Forelimb muscle (tissue), 1 donor: ENCODE data around the gene SLC12A4. TPM values are rescaled to one million over a fixed set of nuclear protein-coding genes. Genes with fewer than 3 reads are reported as not detected.
"Not testable (repeated sequence)": the region's sequence is repeated elsewhere in the genome, so short reads cannot be mapped to it uniquely, and the experiment has no call there.

Experiments
- DNase-seq: peaks from one replicate; pipeline ENCODE4 v3.0.0-alpha.2; 2013; ENCODE audit warnings: low read depth
- polyA plus RNA-seq: library from polyadenylated mRNA; unstranded; fragments of 120-200 nt; gene quantifications from one replicate; pipeline ENCODE4 v1.2.1, GENCODE V29; 2013; ENCODE audit not compliant: insufficient read length

Gene SLC12A4
- 40.4 TPM for polyA plus RNA-seq

DNA sequence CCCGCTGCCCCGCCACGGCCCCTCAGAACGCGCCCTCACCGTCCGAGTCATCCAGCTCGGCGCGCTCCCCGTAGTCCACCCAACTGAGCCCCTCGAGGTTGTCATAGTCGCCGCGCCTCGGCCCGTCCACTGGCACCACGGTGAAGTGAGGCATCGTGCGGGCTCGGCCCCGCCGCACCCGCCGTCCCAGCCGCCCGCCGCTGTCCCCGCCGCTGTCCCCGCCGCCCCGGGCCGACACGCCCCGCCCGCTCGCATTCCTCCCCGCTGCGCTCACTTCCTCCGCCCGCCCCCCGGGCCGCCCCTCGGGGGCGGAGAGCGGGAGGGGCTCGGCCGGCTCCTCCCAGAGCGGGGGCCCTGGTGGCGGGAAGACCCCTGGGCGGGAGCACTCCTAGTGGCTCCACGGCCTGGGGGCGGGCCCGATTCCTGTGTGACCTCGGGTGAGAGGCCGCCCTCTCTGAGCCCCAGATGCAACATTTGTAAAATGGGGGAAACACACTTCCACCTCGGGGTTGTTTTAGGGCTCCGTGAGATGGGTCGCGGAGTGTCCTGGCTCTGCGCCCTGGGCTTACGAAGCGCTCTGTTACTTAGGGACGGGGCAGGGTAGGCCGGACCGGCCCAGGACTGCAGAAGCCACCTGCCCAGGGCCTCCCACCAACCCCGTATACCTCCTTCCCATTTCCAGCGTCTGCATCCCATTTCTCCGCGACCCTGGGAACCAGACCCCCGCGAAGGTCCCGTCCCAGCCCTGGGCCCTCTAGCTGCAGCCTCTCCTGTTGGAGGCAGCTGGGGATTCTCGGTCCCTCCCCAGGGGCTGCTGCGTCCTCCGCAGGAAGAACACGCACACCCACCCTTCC is at the start of gene SLC12A4:
SLC12A4 (minus strand) TSS at position 238 of the 854 bp plus-strand sequence; CDS start at position 154, 84 bp downstream.
- peak; percentile 62 for DNase-seq

DNA sequence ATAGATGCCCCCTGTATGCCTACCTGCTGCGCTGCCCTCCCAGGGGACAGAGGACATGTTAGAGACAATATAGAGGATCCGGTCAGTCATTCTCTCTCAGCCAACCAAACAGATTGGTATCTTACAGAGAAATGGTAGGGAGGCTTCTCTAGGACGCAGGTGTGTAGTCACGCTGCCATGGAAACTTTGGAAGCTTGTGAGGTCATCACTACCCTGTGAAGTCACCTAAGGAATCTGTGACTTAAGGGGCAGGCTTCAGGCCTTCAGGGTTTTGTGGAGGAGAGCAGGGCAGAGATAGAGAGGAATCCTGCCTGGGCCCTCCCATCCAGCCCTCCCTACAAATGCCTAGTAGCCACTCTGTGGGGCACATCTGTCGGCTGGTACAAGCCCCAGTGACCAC is 47.2 kb upstream of the SLC12A4 start, which contains the start of gene DPEP2NB:
DPEP2NB (minus strand) TSS at position 231 of the 400 bp plus-strand sequence; CDS start at position 90, 141 bp downstream.
- DNase-seq: no peak

DNA sequence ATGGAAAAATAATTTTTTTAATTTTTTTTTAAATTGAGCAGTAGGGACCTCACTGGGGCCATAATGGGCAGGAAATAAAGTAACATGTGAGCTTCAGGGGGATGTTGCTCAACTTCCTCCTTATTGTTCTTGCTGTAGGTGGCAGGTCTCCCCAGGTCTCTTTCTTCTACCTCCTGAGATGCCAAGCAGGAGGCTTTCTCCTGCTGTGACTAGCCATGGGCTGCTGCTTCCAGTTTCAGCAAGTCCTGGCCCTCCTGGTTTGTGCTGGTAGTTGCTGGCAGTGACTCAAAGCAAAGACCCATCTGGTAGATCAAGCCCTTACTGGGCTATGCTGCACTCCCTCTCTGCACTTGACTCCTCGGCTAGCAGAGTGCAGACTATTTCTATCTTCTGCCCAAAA is 45.0 kb upstream of the SLC12A4 start:
- DNase-seq: no peak

DNA sequence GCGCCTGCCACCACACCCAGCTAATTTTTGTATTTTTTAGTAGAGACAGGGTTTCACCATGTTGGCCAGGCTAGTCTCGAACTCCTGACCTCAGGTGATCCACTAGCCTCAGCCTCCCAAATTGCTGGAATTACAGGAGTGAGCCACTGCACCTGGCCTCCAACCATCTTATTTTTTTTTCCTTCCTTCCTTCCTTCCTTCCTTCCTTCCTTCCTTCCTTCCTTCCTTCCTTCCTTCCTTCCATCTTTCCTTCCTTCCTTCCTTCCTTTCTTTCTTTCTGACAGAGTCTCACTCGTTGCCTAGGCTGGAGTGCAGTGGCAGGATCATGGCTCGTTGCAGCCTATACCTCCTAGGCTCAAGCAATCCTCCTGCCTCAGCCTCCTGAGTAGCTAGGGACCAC is 41.4 kb upstream of the SLC12A4 start:
- not testable (repeated sequence) for DNase-seq

DNA sequence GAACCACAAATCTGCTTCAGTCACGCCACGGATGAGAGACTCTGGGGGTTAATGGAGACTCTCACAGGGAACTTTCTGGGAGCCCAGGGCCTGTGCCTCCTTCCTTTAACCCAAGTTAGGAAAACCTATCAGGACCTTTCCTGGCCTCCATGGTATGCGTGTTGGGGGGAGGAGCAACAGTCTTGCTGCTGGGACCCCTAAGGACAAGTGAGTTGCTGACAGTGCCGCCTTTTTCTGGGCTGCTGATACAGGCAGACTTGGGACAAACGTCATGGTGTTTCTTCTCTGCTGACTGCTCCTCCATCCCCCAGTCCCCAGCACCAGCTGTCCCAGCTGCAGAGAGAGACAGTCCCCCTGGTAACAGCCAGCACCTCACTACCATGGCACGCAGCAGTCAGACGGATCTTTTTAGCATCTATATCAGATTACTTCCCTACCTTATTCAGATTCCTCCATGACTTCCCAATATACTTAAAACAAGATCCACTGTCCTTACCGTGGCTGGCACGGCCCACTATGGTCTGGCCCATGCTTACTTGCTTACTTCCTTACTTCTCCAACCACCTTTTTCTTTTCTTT is 40.8 kb upstream of the SLC12A4 start:
- DNase-seq: no peak

DNA sequence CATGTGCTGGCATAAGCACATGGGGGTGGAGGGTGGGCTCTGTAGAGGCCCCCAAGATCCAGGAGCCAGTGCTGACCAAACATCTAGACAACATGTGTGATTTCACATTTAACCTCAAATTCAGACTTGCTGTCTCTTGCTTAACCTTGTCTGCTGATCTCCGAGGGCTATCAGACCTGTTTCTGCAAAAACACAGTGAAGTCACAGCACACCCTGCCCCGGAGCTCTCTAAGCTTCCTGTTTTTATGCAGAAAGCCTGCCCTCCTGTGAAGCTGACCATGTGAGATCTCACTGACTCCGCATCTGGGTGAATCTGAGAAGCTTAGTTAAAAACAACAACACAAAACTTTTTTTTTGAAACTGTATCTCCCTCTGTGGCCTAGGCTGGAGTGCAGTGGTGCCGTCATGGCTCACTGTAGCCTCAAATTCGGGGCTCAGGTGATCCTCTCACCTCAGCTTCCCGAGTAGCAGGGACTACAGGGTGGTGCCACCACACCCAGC is 37.4 kb upstream of the SLC12A4 start:
- peak; percentile 17 for DNase-seq

DNA sequence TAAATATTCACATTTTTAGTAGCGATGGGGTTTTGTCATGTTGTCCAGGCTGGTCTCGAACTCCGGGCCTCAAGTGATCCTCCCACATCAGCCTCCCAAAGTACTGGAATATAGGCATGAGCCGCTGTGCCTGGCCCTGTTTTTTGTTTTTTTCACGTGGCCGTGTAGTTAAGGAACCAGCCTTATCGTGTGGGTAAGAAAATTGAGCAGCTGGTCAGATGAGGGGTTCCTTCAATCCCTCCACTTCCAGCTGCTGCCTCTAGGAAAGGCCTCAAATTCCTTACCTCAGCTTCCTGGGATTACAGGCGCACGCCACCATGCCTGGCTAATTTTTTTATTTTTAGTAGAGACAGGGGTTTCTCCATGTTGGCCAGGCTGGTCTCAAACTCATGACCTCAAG is 36.8 kb upstream of the SLC12A4 start:
- no peak for DNase-seq

DNA sequence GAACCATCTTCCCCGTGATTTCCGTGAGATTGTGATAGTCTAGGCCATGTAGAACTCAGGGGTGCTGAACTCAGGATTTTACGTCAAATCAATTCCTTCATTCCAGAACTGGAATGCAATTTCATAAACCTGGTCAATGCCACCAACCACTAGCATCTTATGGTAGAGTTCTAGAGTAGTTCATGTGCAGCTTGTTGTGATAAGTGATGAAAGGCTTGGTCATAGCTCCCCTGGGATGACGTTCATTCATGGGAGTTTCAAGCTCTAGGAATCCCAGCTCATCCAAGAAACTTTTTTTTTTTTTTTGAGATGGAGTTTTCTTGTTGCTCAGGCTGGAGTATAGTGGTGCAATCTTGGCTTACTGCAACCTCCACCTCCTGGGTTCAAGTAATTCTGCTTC is 34.6 kb upstream of the SLC12A4 start:
- no peak for DNase-seq

DNA sequence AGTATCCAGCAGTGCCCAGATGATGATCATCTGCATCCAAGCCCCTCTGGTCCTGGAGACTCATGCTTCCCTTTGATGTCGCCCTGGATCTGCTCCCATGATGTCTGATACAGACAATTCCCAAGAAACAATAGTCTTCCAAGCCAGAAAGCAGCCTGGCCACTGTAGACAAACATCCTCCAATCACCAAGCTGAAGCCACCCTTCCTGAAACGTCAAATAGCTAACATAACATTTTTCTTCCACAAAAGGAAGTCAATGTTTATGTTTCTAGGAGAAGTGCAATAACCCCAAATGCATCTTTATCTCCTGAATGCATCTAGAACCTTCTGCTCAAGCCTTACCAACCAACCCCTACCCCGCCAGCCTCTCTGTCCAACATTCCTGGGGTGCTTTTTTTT is 32.0 kb upstream of the SLC12A4 start:
- no peak for DNase-seq

DNA sequence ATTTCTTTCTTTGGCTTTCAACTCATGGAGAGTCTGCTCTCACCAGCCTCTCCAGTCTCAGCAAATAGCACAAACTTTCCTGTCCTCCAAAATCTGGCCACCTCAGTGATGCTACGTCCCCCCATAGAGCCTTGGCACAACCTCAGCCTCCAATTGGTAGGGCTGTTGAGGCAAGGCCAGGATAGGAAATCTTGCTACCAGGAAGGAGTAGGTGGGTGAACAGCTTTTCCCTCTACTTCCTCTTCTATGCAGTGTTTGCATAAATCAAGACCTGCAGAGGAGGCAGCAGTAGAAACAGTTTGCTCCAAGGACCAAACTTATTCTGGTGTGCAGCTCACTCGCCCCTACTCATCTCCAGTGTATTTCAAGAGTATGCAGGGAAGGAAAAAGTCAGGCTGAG is 31.5 kb upstream of the SLC12A4 start:
- DNase-seq: no peak

DNA sequence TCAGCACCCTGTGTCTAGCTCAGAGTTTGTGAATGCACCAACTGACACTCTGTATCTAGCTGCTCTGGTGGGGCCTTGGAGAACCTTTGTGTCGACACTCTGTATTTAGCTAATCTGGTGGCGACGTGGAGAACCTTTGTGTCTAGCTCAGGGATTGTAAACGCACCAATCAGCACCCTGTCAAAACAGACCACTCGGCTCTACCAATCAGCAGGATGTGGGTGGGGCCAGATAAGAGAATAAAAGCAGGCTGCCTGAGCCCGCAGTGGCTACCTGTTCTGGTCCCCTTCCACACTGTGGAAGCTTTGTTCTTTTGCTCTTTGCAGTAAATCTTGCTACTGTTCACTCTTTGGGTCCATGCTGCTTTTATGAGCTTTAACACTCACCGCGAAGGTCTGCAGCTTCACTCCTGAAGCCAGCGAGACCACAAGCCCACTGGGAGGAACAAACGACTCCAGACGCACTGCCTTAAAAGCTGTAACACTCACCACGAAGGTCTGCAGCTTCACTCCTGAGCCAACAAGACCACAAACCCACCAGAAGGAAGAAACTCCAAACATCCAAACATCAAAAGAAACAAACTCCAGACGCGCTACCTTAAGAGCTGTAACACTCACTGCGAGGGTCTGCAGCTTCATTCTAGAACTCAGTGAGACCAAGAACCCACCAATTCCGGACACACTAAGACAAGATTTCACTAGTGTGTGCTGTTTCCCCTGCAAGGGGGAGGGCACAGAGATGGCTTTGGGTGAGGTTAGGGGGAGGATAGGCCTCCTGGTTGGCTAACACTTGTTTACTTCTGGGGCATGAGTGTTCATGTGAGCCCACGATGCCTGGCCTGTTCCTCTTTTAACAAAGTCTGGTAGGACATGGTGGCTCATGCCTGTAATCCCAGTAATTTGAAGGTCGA is 30.6 kb upstream of the SLC12A4 start, which contains the start of gene DPEP2:
DPEP2 (minus strand) TSS at position 706 of the 910 bp plus-strand sequence. CDS start 6,272 bp downstream, outside the sequence.
- DNase-seq: not testable (repeated sequence)

DNA sequence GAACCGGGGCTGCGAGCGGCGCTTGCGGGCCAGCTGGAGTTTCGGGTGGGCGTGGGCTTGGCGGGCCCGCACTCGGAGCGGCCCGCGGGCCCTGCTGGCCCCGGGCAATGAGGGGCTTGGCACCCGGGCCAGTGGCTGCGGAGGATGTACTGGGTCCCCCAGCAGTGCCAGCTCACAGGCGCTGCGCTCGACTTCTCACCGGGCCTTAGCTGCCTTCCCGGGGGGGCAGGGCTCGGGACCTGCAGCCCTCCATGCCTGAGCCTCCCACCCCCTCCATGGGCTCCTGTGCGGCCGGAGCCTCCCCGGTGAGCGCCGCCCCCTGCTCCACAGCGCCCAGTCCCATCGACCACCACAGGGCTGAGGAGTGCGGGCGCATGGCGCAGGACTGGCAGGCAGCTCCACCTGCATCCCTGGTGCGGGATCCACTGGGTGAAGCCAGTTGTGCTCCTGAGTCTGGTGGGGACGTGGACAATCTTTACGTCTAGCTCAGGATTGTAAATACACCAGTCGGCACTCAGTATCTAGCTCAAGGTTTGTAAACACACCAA is 29.9 kb upstream of the SLC12A4 start:
- not testable (repeated sequence) for DNase-seq

DNA sequence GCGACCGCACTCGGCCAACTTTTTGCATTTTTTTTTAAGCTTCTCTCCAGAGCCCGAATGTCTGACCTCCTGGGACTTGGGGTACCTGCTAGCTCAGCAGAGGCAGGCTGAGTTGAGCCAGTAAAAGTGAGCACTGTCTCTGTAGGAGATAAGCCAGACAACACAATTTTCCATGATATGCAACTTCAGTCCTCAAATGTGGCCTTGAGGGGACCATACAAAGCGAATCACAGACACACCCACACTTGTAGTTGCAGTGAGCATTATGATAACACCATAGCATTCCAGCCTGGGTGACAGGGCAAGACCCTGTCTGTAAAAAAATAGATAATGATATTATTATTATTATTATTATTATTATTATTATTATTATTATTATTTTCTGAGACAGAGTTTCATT is 28.2 kb upstream of the SLC12A4 start:
- DNase-seq: no peak

DNA sequence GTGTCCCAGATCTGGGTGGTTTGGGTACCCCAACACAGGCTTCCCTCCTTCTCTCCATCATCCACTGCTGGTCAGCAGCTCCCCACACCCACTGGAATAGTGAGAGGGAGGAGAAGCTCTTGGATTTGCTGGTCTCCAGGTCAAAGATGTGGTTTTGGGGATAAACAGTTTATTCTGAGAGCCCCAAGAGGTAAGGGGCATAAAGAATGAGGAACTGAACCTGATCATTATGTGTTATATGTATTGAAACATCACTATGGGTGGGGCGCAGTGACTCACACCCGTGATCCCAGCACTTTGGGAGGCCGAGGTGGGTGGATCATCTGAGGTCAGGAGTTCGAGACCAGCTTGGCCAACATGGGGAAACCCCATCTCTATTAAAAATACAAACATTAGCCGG is 27.0 kb upstream of the SLC12A4 start:
- DNase-seq: no peak

DNA sequence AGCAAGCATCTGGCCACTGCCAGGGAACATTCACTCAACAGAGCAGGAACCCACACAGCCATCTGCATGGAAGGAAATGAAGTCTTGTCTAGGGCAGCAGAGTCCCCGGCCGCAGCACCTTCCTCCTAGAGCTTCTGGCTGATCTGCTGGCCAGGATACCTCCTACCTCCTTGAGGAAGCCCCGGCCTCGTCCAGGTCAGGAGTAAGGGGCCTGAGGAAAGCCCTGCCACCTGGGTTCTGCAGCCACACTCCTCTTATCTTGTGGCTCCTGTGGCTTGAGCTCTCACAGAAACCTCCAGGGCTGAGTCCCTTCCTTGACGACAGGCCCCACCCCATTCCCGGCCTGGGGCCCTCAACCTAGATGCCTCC is 25.6 kb upstream of the SLC12A4 start:
- DNase-seq: not testable (repeated sequence)

DNA sequence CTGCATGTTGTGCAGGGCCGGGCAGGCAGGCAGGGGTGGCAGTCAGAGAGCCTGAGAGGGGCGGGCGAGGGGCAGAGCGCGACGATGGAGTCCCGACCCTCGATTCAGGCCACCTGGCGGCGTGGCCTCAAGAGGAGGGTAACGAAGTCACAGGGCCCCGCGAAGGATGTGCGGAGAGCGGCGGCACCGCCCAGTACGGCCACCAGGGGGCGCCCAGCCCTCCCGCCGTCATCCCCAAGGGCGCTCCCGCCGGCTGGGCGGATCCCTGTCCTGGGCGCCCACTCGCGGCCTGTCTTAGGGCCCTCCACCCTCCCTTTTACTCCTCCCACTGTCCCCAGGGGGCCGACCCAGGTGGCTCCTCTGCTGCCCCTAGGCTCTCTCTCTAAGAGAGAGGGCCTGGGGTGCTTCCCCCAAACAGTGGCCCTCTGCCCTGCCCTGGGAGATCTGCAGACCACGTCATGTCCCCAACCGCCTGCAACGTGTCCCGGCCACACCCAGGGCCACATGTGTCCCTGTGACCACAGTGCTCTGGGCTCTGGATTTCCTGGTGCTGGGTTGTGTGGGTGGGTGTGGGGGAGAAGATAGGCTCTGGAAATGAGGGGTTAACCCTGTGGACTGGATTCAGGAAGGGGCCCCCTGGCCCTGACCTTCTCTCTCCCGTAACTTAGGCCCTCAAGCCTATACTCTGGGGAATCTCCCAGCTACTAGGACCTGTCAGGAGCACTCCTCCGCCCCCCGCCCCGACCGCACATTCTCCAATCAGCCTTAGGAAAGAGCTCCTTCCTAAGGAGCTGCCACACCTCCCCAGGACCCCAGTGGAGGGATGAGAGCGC is 25.0 kb upstream of the SLC12A4 start:
- DNase-seq: no peak

DNA sequence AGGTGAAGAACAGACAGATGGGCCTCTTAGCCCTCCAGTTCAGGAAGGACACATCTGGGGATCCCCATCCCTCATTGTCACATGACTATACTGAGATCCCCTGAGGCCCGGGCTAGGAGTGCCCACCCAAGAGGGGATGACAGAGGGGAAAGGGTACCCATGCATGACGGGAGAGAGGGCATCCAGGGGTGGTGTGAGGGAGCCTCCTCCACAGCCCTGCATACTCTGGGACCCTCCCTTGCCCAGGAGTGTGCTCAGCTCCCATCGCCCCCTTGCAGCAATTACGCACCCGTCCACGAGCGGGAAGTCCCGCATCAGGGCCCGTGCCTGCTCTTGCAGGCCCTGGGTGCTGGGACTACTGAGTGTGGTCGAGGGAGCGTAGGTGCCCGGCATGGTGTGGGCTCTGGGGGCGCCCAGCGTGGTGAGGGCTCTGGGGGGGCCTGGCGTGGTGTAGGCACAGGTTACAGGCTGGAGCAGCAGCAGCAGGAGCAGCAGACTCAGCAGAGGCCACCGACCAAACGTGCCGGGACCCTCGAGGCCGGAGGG is 24.3 kb upstream of the SLC12A4 start:
- no peak for DNase-seq

DNA sequence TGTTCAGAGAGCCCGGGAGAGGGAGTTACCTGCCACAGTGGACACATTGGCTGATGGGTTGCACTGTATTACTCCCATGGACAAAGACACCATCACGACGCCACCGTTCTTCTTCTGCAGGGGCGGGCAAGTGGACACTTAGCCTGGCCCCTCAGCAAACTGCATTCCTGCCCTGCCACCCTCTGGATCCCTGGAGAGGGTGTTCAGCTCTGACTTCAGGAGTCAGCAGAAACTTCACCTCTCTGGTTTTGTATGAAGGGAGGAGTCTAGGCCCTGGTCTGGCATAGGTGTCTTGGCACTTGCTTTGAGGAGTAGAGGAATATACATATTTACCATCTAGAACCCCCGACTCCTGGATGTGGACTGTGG is 21.6 kb upstream of the SLC12A4 start:
- no peak for DNase-seq

DNA sequence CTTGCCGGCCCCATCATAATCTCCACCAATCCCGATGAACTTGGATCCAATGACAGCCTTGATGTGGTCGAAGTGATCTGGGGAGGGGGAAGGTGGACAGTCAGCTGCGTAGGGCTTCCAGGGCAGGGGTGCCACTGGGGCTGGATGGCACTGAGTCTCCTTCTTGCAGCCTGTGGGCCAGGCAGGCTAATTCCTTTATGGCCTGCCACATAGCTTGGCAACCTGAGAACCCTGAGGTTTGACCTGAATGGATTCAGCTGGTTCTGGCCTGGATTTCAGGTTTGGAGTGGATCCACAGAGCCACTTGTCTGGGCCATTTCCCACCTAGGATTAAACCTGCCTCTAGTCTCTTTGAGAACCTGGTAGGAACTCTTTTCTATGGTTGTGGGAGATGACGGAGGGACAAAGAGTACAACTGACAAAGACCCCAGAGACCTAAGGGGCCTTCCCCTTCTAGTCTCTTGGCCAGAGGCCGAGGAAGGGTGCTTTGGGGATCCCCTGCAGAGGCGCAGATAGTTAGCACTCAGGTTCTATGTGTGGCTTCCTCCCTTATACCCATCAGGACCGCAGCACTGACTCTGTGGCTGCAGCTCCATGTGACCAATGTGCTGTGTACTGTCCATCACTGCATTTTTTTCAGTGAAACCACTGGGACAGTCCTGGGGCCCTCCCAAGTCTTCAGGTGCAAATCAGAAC is 21.0 kb upstream of the SLC12A4 start:
- DNase-seq: no peak

DNA sequence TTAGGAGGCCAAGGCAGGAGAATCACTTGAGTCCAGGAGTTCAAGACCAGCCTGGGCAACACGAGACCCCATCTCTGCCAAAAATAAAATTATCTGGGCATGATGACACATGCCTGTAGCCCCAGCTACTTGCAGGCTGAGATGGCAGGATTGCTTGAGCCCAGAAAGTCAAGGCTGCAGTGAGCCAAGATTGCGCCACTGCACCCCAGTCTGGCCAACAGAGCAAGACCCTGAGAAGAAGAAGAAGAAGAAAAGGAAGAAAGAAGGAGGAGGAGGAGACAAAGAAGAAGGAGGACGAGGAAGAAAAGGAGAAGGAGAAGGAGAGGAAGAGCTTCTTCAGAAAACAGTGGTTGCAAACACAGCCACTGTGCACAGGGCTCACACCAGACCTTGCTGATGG is 20.2 kb upstream of the SLC12A4 start:
- no peak for DNase-seq
